CD4-positive, alpha-beta T cell treated with Interleukin-21 for 1 hour (primary cell): ENCODE data around the gene PLCD1.
"Not testable (repeated sequence)": the region's sequence is repeated elsewhere in the genome, so short reads cannot be mapped to it uniquely, and the experiment has no call there.

Source experiments
- DNase-seq: peaks from one replicate; pipeline ENCODE4 v3.0.0-alpha.2; 2020

The PLCD1 gene

GRCh38 chr3:38029400-38030125 is at the start of gene PLCD1:
Gene PLCD1 (minus strand): TSS chr3:38029642. CDS start chr3:38029539, 103 bp downstream.
- DNase-seq, result peak; percentile 70

GRCh38 chr3:38077073-38077472 is 47.6 kb upstream of the PLCD1 start:
- DNase-seq, result not testable (repeated sequence)

GRCh38 chr3:38070013-38070412 is 40.6 kb upstream of the PLCD1 start:
- no peak for DNase-seq

- DNase-seq, result no peak
Measured at GRCh38 chr3:38067508-38068233, 38.2 kb upstream of the PLCD1 start.

- DNase-seq, result not testable (repeated sequence)
Measured at GRCh38 chr3:38064453-38064852, 35.0 kb upstream of the PLCD1 start.

- no peak for DNase-seq
Measured at GRCh38 chr3:38062809-38063208, 33.4 kb upstream of the PLCD1 start.

- DNase-seq, result no peak
Measured at GRCh38 chr3:38059591-38059990, 30.1 kb upstream of the PLCD1 start.

GRCh38 chr3:38059148-38059547 is 29.7 kb upstream of the PLCD1 start:
- no peak for DNase-seq

GRCh38 chr3:38054499-38055001 is 25.1 kb upstream of the PLCD1 start:
- DNase-seq, result no peak

- not testable (repeated sequence) for DNase-seq
Measured at GRCh38 chr3:38053813-38054498, 24.5 kb upstream of the PLCD1 start.

GRCh38 chr3:38053286-38053685 is 23.8 kb upstream of the PLCD1 start:
- not testable (repeated sequence) for DNase-seq

- no peak for DNase-seq
Measured at GRCh38 chr3:38051131-38051530, 21.7 kb upstream of the PLCD1 start.

- DNase-seq, result no peak
Measured at GRCh38 chr3:38049358-38050126, 20.1 kb upstream of the PLCD1 start.

GRCh38 chr3:38047896-38048295 is 18.5 kb upstream of the PLCD1 start:
- DNase-seq, result no peak

GRCh38 chr3:38046821-38047220 is 17.4 kb upstream of the PLCD1 start:
- no peak for DNase-seq

- DNase-seq, result no peak
Measured at GRCh38 chr3:38046027-38046426, 16.6 kb upstream of the PLCD1 start.

GRCh38 chr3:38043486-38043885 is 14.0 kb upstream of the PLCD1 start:
- DNase-seq, result no peak

- no peak for DNase-seq
Measured at GRCh38 chr3:38040401-38040800, 11.0 kb upstream of the PLCD1 start.

GRCh38 chr3:38039899-38040261 is 10.4 kb upstream of the PLCD1 start:
- DNase-seq, result peak; percentile 73

- DNase-seq, result peak; percentile 90
Measured at GRCh38 chr3:38039101-38039898, 9.9 kb upstream of the PLCD1 start, which contains the start of gene DLEC1. Gene DLEC1 (plus strand): TSS chr3:38039208. CDS start chr3:38039226, 18 bp downstream.

GRCh38 chr3:38038447-38038911 is 9.0 kb upstream of the PLCD1 start:
- peak; percentile 80 for DNase-seq

- no peak for DNase-seq
Measured at GRCh38 chr3:38036906-38037305, 7.5 kb upstream of the PLCD1 start.
